H9 (cell line): ENCODE data around the gene ADISSP. TPM values are rescaled to one million over a fixed set of nuclear protein-coding genes. Genes with fewer than 3 reads are reported as not detected.

Source experiments
- DNase-seq: peaks from one replicate; pipeline ENCODE4 v3.0.0-alpha.2; 2017
- H2AFZ ChIP-seq: one replicate; pipeline ENCODE4 v1.6.1; 2013; ENCODE audit warnings: mild to moderate bottlenecking, low read length, control low read depth, moderate library complexity
- H2AK5ac ChIP-seq: 2 replicates; pipeline ENCODE4 v1.6.1; 2013; ENCODE audit warnings: low read length, control low read depth, mixed read lengths; ENCODE audit not compliant: insufficient read length
- H2BK120ac ChIP-seq: one replicate; pipeline ENCODE4 v1.6.1; 2013; ENCODE audit warnings: low read depth, mild to moderate bottlenecking, low read length, control low read depth, inconsistent platforms; ENCODE audit not compliant: poor library complexity, severe bottlenecking
- H2BK12ac ChIP-seq: 2 replicates; pipeline ENCODE4 v1.6.1; 2013; ENCODE audit warnings: low read length, control low read depth, mixed read lengths, low read depth; ENCODE audit not compliant: insufficient read length
- H2BK15ac ChIP-seq: 2 replicates; pipeline ENCODE4 v1.6.1; 2013; ENCODE audit warnings: low read depth, low read length, control low read depth
- H2BK20ac ChIP-seq: one replicate; pipeline ENCODE4 v1.6.1; 2013; ENCODE audit warnings: low read depth, mild to moderate bottlenecking, low read length, control low read depth, inconsistent platforms; ENCODE audit not compliant: poor library complexity, severe bottlenecking
- H2BK5ac ChIP-seq: 2 replicates; pipeline ENCODE4 v1.6.1; 2013; ENCODE audit warnings: low read length, control low read depth, mixed read lengths; ENCODE audit not compliant: insufficient read length
- H3K14ac ChIP-seq: 2 replicates; pipeline ENCODE4 v1.6.1; 2013; ENCODE audit warnings: low read length, control low read depth; ENCODE audit not compliant: insufficient read depth
- H3K18ac ChIP-seq: 2 replicates; pipeline ENCODE4 v1.6.1; 2013; ENCODE audit warnings: low read depth, mild to moderate bottlenecking, mixed read lengths, low read length, control low read depth; ENCODE audit not compliant: insufficient read length
- H3K23ac ChIP-seq: 2 replicates; pipeline ENCODE4 v1.6.1; 2013; ENCODE audit warnings: low read length, control low read depth, mixed read lengths, low read depth; ENCODE audit not compliant: insufficient read length
- H3K23me2 ChIP-seq: 2 replicates; pipeline ENCODE4 v1.6.1; 2013; ENCODE audit warnings: low read depth, mild to moderate bottlenecking, mixed read lengths, low read length, control low read depth; ENCODE audit not compliant: insufficient read length, poor library complexity, severe bottlenecking
- H3K27ac ChIP-seq: 2 replicates; pipeline ENCODE4 v1.5.1; 2013; ENCODE audit warnings: low read length, control low read depth, mixed read lengths, low read depth; ENCODE audit not compliant: insufficient read length
- H3K27me3 ChIP-seq: 2 replicates; pipeline ENCODE4 v1.6.1; 2013; ENCODE audit warnings: low read length, control low read depth, inconsistent platforms; ENCODE audit not compliant: insufficient read depth
- H3K4ac ChIP-seq: 2 replicates; pipeline ENCODE4 v1.6.1; 2013; ENCODE audit warnings: low read depth, mild to moderate bottlenecking, control low read depth, inconsistent platforms, low read length, moderate library complexity
- H3K4me1 ChIP-seq: 2 replicates; pipeline ENCODE4 v1.6.1; 2013; ENCODE audit warnings: low read length, control low read depth, inconsistent platforms; ENCODE audit not compliant: insufficient read depth
- H3K4me2 ChIP-seq: 2 replicates; pipeline ENCODE4 v1.6.1; 2013; ENCODE audit warnings: low read length, control low read depth, mixed read lengths; ENCODE audit not compliant: insufficient read length, insufficient read depth
- H3K56ac ChIP-seq: 2 replicates; pipeline ENCODE4 v1.6.1; 2013; ENCODE audit warnings: low read depth, mild to moderate bottlenecking, mixed read lengths, low read length, control low read depth; ENCODE audit not compliant: insufficient read length
- H3K79me1 ChIP-seq: 2 replicates; pipeline ENCODE4 v1.6.1; 2013; ENCODE audit warnings: low read depth, mild to moderate bottlenecking, moderate library complexity, low read length, control low read depth, inconsistent platforms; ENCODE audit not compliant: insufficient read depth, poor library complexity, severe bottlenecking
- H3K79me2 ChIP-seq: 2 replicates; pipeline ENCODE4 v1.6.1; 2013; ENCODE audit warnings: low read length, control low read depth, inconsistent platforms; ENCODE audit not compliant: insufficient read depth
- H3K9ac ChIP-seq: 2 replicates; pipeline ENCODE4 v1.6.1; 2013; ENCODE audit warnings: low read length, control low read depth, mixed read lengths; ENCODE audit not compliant: insufficient read length; ENCODE audit errors: extremely low read depth
- H3K9me3 ChIP-seq: one replicate; pipeline ENCODE4 v1.6.1; 2013; ENCODE audit warnings: low read depth, low read length, inconsistent platforms; ENCODE audit not compliant: control insufficient read depth
- H3T11ph ChIP-seq: one replicate; pipeline ENCODE4 v1.6.1; 2013; ENCODE audit warnings: mild to moderate bottlenecking, low read length, control low read depth, inconsistent platforms
- H4K20me1 ChIP-seq: one replicate; pipeline ENCODE4 v1.6.1; 2013; ENCODE audit not compliant: control insufficient read depth, insufficient read length, insufficient read depth
- H4K5ac ChIP-seq: 2 replicates; pipeline ENCODE4 v1.6.1; 2013; ENCODE audit warnings: low read depth, mild to moderate bottlenecking, mixed read lengths, low read length, control low read depth; ENCODE audit not compliant: insufficient read length
- H4K8ac ChIP-seq: replicated peaks from 2 replicates; pipeline ENCODE4 v1.6.1; 2013; ENCODE audit warnings: low read length, control low read depth, mixed read lengths, low read depth; ENCODE audit not compliant: insufficient read length
- H4K91ac ChIP-seq: 2 replicates; pipeline ENCODE4 v1.6.1; 2013; ENCODE audit warnings: low read depth, mild to moderate bottlenecking, moderate library complexity, mixed read lengths, low read length, control low read depth; ENCODE audit not compliant: insufficient read length
- H3K27ac Mint-ChIP-seq, 3 experiments: 2 replicates in 2 of 3; 3 replicates in 1 of 3; pipeline ENCODE4 v1.8.0; 2020 to 2021; ENCODE audit warnings: mixed read lengths in 3 of 3, mild to moderate bottlenecking in 1 of 3, moderate library complexity in 1 of 3
- H3K27me3 Mint-ChIP-seq: 2 replicates; pipeline ENCODE4 v1.8.0; 2021; ENCODE audit warnings: low read depth, mild to moderate bottlenecking, moderate library complexity, mixed read lengths
- H3K36me3 Mint-ChIP-seq, 3 experiments: 2 replicates in 2 of 3; 3 replicates in 1 of 3; pipeline ENCODE4 v1.8.0; 2020 to 2021; ENCODE audit warnings: low read depth in 3 of 3, mixed read lengths in 3 of 3; ENCODE audit not compliant: insufficient read depth in 1 of 3
- H3K4me1 Mint-ChIP-seq, 2 experiments: 2 replicates each; pipeline ENCODE4 v1.8.0; 2020; ENCODE audit warnings: mixed read lengths in 2 of 2
- H3K4me3 Mint-ChIP-seq, 2 experiments: 2 replicates in 1 of 2; 3 replicates in 1 of 2; pipeline ENCODE4 v1.8.0; 2020 to 2021; ENCODE audit warnings: mild to moderate bottlenecking in 2 of 2, mixed read lengths in 2 of 2, moderate library complexity in 1 of 2
- H3K9me3 Mint-ChIP-seq, 2 experiments: 2 replicates in 1 of 2; 3 replicates in 1 of 2; pipeline ENCODE4 v1.8.0; 2020; ENCODE audit warnings: mild to moderate bottlenecking in 2 of 2, mixed read lengths in 2 of 2, moderate library complexity in 1 of 2
- CTCF ChIP-seq: fragments of 200-600 bp; sonication (generic); conservative IDR thresholded peaks from 3 replicates; pipeline ENCODE4 v1.8.0; 2021; ENCODE audit warnings: antibody characterized with exemption, mild to moderate bottlenecking
- WGBS: extraction: QIAGEN DNeasy Blood & Tissue Kit; methylation state at CpG from one replicate; pipeline ENCODE4 v1.1.7; 2013; ENCODE audit warnings: missing lambda C conversion rate, low lambda C conversion rate, mixed read lengths; ENCODE audit not compliant: insufficient read length; ENCODE audit errors: extremely low coverage; 5-methylcytosine and 5-hydroxymethylcytosine counted together
- total RNA-seq: library from RNA; stranded (reverse); gene quantifications from 2 replicates; pipeline ENCODE4 v1.2.1, GENCODE V29; 2021

The ADISSP gene
- total RNA-seq, 1 experiment from 2014 or later, result 80.9 TPM

DNA sequence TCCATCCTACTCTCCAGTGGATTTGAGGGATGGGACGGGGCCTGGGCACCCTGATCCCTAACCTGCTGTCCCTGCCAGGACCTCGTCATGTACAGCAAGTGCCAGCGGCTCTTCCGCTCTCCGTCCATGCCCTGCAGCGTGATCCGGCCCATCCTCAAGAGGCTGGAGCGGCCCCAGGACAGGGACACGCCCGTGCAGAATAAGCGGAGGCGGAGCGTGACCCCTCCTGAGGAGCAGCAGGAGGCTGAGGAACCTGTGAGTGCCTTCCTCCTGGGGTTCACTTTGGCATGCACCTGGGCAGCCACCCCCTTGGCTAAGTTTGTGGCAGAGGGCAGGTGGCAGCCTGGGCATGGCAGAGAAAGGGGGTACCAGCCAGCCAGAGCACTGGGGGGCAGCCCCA, 34.3 kb upstream of the ADISSP start:
- H3K27ac ChIP-seq, result no peak overlapping the region
- no peak overlapping the region for H3K18ac ChIP-seq
- H2AFZ ChIP-seq, result no peak overlapping the region
- no peak overlapping the region for H4K5ac ChIP-seq
- H3K79me1 ChIP-seq, result no peaks in the 10 kb centered on the region
- no peaks in the 10 kb centered on the region; the same call in 1 of the 2 replicates for H3K4me1 ChIP-seq
- no peak overlapping the region for H3K4me2 ChIP-seq
- Mint-ChIP-seq H3K4me3 (no peak overlapping the region), H3K4me1 (peaks cover 42 to 57% of the 10 kb centered on the region in 2 experiments), H3K36me3 (peaks cover 32 to 55% (median 51%) of the 10 kb centered on the region in 3 experiments), H3K9me3 (no peaks in the 10 kb centered on the region), H3K27ac (no peak overlapping the region), H3K27me3 (peaks cover 5% of the 10 kb centered on the region; the same call in 1 of the 2 replicates)
- no peak overlapping the region for H3K14ac ChIP-seq
- H3K79me2 ChIP-seq, result no peaks in the 10 kb centered on the region
- no peak overlapping the region for H3K23ac ChIP-seq
- H3K9me3 ChIP-seq, result no peaks in the 10 kb centered on the region
- no peak overlapping the region for H2AK5ac ChIP-seq
- no peak overlapping the region for H3K56ac ChIP-seq
- peaks cover 11% of the 10 kb centered on the region for H3K23me2 ChIP-seq
- WGBS, result no CpG with 5 or more reads among the region's 13 CpGs
- H3K27me3 ChIP-seq, result no peaks in the 10 kb centered on the region
- H2BK15ac ChIP-seq, result no peak overlapping the region
- no peak for TF ChIP-seq CTCF
- H2BK5ac ChIP-seq, result no peak overlapping the region
- DNase-seq, result no peak
- H3K9ac ChIP-seq, result no peak overlapping the region
- no peak overlapping the region for H3T11ph ChIP-seq
- H2BK120ac ChIP-seq, result no peak overlapping the region
- H4K20me1 ChIP-seq, result no peaks in the 10 kb centered on the region
- no peak overlapping the region for H2BK20ac ChIP-seq
- no peak overlapping the region for H4K91ac ChIP-seq
- no peak overlapping the region for H4K8ac ChIP-seq
- H2BK12ac ChIP-seq, result no peak overlapping the region
- H3K4ac ChIP-seq, result no peak overlapping the region
